ENCODE measurements around the gene DHRS2.
"Not testable (repeated sequence)": the region's sequence is repeated elsewhere in the genome, so short reads cannot be mapped to it uniquely, and the experiment has no call there.

DHRS2 gene

DNA sequence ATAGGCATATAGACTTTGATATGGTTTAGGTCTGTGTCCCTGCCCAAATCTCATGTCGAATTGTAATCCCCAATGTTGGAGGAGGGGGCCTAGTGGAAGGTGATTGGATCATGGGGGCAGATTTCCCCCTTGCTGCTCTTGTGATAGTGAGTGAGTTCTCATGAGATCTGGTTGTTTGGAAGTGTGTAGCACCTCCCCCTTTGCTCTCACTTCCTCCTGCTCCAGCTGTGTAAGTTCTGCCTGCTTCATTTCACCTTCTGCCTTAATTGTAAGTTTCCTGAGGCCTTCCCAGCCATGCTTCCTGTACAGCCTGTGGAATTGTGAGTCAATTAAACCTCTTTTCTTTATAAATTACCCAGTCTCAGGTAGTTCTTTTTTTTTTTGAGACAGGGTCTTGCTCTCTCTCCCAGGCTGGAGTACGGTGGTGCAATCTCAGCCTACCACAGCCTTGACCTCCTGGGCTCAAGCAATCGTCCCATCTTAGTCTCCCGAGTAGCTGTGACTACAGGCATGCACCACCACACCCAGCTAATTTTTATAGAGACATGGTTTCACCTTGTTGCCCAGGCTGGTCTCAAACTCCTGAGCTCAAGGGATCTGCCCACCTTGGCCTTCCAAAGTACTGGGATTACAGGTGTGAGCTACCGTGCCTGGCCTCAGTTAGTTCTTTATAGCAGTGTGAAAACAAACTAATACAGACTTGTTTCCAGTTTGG is 1.3 kb upstream of the DHRS2 start:
- DNase-seq: not testable (repeated sequence)

DNA sequence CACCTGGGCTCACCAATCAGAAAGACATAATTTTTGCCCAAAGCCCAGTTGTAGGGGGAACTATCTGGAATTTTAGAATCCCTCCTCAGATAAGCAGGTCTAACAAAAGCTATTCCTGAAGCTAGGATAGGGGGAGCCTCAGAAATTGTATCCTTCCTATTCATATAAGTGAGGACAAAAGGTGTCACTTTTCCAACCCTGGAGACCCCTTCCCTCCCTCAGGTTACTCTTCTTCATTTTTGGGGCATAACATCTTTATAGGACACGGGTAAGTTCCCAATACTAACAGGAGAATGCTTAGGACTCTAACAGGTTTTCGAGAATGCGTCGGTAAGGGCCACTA is 1.1 kb downstream of the DHRS2 start:
- not testable (repeated sequence) for DNase-seq

DNA sequence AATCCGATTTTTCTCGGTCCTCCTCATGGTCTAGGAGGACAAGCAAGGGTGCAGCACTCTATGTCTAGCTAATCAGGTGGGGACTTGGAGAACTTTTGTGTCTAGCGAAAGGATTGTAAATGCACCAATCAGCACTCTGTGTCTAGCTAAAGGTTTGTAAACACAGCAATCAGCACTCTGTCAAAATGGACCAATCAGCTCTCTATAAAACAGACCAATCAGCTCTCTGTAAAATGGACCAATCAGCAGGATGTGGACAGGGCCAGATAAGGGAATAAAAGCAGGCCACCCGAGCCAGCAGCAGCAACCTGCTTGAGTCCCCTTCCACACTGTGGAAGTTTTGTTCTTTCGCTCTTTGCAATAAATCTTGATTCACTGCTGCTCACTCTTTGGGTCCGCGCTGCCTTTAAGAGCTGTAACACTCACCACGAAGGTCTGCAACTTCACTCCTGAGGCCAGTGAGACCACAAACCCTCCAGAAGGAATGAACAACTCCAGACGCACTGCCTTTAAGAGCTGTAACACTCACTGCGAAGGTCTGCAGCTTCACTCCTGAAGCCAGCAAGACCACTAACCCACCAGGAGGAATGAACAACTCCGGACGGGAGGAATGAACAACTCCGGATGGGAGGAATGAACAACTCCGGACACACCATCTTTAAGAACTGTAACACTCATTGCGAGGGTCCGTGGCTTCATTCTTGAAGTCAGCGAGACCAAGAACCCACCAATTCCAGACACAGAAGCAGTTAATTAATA is 1.7 kb downstream of the DHRS2 start:
- DNase-seq: not testable (repeated sequence)

DNA sequence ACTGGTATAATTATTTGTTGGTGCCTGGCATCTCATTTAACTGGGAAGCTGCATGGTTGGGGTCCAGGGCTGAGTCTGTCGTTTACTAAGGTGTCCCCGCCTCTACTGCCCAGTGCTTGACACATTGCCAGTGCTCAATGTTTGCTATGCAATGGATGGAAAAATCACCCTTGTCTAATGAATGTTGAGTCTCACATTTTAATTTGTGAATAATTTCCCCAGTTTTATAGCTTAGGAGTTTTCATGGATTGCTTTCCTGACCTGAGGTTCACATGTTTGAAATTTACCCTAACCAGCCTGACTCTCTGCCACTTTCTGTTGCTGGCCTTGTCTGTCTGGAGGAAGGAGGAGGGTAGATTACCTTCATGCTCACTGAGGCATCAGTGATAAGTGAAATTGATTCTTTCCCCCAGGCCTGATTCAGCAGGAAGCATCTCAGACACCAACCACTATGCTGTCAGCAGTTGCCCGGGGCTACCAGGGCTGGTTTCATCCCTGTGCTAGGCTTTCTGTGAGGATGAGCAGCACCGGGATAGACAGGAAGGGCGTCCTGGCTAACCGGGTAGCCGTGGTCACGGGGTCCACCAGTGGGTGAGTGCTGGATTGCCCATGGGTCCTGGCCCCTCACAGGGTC is 2.4 kb downstream of the DHRS2 start:
- DNase-seq: no peak

DNA sequence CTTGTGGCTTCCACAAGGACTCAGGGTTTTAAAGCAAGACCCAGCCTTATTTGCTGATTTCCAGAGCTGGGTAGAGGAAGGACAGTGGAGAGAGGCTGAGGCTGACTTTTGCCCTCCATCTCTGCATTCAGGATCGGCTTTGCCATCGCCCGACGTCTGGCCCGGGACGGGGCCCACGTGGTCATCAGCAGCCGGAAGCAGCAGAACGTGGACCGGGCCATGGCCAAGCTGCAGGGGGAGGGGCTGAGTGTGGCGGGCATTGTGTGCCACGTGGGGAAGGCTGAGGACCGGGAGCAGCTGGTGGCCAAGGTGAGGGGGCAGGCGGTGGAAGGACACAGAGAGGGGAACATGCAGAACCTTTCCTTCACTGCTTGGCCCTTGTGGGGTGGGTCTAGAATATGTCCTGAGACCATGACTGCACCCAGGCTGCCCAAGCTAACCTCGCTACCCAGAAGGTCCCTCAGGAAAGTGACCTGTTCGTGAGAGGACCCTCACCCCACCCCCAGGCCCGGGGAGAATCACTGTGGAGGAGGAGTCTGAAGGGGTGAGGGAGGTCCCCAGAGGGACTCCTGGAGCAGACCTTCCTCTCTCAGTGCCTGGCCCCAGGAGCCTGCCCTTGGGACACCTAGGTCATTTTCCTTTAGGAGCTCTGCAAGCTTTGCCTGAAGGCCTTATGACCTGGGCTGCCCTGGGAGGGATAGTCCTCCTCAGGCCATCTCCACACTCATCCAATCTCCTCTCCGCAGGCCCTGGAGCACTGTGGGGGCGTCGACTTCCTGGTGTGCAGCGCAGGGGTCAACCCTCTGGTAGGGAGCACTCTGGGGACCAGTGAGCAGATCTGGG is 3.1 kb downstream of the DHRS2 start:
- DNase-seq: no peak

DNA sequence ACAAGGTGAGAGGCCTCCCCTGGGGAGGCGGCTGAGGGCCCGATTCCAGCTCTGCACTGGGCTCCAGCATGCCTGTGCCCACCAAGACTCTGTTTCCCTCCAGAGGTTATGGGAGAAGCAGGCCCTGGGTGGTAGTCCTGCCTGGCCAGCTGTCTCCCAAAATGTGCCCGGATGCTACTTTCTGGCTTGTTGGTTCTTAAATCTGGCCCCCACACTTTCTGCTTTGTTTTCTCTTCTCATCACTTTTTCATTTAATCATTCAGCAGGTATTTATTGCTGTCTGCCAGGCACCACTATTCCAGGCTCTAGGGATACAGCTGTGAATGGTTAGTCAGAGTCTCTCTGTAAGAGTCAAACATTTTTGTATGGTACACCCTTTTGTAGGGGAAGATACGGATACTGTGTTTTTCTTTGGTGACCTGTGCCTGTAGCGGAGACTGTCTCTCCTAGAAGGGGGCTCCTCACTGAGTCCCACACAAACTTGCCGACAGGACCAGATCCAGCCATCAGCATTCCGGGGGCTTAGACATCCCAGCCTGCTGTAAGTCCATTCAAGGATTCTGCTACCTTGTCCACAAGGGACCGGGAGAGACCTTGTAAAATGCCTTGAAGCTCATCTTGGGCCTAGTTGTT is 3.8 kb downstream of the DHRS2 start:
- no peak for DNase-seq

DNA sequence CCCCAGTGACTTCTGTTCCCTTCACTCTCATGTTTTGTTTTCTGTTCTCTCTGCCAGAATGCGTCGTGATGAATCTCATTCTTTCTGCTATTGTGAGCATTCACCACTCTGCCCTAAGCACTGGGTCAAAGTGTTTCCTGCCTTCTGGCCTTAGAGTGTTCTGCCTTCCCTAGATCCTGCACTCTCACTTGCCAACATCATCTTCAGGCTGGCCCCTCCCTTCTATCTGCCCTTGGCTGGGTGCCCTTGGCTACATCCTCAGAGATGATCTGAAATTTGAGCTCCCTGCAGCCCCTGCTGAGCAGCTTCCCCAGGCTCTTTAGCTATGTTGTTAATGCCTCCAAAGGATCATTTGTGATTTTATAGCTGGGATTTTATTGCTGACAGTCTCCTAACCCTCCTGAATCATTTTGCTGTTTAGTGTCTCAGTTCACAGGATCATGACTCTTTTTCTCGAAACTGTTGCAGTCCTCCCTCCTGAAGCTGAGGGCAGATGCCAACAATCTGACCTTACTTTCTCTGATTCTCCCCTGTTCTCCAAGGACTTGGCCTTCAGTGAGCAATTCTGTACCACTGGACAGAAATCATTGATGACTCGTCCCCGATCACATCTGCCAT is 4.5 kb downstream of the DHRS2 start:
- DNase-seq: no peak

DNA sequence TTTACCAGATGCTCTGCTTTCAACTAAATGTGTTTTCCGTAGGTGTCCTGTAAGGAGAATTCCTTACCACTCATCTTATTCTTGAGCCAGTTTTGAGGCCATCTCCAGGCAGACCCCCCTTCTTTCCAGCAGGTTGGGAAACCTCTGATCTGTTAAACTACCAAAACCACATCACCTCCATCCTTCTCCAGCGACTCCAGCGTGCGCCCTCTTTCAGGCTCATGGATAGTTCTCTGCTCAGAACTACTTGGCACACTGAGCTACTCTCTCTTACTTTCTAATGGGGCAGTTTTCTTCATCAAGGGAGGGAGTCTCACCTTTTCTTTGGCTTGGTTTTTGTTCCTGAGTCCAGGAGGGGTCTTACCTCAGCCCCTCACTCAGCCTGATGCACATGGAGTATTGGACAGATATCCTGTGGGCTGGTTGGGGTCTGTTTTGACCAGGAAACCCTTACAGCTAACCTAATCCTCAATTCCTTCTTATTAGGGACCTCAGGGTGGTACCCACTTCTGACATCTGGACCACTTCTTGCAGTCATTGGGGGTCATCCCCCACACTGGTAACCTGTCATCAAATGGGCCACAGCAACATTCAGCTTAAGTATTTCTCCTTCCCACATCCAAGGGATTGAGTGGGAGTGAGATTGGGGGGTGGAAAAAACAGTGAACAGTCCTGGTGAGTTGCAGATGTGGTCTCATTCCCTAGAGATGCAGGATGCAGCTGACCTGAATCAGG is 5.2 kb downstream of the DHRS2 start:
- no peak for DNase-seq

DNA sequence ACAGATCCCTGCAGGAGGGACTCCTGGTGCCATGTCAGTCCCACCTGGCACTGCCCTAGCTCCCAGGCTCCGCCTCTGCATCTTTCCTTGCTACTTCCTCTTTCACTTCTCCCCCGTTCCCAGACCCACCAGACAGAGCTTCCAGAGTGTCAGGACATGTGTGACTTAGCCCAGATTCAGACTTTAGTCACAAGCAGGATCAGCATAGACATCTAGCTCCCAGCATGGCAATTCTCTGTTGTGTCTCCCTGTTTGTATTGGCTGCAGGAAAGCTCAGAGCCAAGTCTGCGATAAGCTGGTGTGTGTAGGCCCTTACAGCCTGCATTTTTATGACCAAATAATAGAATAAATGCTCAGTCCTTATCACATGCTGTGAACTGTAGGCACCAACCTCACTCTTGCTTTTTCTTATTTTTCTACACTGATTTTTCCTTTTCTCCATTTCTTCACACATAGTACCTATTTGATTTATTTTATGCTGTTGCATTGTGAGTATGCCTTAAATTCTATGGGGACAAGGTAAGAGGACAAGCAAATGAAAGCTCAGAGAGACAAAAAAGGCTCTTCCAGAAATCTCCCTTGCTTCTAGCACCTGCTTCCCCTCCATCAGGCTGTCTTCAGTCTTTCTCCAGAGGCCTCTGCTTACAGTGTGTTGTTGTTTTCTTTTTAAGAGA is 5.9 kb downstream of the DHRS2 start:
- DNase-seq: no peak

DNA sequence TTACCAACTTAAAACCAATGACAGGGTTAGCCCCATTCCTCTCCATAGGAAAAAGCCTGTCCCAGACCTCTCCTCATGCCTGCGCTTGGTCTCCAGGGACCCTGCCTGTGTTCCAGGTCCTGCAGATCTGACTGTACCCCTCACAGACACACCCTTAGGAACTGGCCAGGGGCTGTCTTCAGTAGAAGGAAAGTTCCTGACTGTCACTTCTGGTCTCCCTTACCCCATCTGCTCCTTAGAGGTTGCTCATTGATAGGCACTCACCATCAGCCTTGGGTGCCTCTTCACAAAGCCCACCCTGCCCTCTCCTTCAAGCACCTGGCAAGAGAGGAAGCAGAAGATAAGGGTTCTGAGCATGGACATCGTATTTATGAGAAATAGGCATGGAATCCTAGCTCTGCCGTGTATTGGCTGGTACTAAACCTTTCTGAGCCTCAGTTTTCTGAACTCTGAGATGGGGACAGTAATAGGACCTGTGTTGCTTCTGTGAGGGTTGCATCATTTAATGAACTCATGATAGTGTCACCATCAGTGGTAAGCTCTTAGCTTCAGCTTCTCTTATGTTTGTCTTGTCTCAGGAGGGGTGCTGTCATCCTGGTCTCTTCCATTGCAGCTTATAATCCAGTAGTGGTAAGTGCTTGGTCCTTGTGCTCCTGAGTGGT is 7.5 kb downstream of the DHRS2 start:
- DNase-seq: no peak

DNA sequence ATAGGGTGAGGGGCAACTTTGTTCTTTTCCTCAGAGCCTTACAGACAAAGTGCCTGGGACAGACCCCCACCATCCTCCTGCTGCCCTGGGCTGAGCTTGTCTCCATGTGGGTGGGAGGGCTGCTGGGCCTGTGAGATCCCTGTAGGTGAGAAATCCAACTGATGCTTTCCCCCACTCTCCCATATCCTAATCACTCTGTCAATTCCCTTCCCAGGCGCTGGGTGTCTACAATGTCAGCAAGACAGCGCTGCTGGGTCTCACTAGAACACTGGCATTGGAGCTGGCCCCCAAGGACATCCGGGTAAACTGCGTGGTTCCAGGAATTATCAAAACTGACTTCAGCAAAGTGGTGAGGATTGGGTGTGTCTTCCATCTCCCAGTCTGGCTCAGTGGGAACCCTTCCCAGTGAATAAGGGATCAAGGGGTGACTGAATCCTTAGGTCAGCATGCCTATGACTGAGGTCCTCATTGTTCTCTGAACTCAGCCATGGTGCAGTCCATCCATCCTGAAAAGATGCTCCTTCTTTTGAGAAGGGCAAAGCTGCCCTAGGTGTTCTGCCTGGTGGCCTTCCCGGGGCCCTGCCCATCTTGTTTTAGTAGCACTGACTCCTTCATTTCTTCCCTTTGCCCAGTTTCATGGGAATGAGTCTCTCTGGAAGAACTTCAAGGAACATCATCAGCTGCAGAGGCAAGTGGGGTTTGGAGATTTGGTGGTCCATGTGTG is 8.2 kb downstream of the DHRS2 start:
- DNase-seq: no peak

DNA sequence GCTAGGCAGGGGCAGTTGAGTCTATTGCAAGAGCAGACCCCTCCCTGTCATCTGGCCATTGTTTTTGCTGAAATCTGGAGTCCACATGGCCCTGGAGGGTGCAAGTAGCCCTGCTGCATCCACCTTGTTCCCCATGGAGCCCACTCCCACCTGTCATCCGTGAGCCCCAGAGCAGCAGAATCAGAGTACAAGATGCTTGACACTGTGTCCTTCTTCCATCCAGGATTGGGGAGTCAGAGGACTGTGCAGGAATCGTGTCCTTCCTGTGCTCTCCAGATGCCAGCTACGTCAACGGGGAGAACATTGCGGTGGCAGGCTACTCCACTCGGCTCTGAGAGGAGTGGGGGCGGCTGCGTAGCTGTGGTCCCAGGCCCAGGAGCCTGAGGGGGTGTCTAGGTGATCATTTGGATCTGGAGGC is 8.8 kb downstream of the DHRS2 start:
- no peak for DNase-seq

DNA sequence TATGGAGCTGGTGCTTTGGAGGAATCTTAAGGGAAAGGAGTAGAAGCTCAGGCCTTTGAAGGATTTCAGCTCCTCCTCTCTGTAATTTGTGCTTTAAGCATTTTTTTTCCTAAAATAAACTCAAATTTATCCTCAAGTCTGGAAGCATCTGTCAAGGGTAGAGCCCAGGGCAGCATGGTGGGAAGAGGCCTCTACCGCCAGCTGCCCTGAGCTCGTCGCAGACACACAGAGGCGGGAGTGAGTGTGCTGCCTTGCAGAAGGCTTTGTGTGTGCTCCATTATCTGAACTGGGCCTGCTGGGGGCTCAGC is 9.3 kb downstream of the DHRS2 start:
- DNase-seq: no peak

DNA sequence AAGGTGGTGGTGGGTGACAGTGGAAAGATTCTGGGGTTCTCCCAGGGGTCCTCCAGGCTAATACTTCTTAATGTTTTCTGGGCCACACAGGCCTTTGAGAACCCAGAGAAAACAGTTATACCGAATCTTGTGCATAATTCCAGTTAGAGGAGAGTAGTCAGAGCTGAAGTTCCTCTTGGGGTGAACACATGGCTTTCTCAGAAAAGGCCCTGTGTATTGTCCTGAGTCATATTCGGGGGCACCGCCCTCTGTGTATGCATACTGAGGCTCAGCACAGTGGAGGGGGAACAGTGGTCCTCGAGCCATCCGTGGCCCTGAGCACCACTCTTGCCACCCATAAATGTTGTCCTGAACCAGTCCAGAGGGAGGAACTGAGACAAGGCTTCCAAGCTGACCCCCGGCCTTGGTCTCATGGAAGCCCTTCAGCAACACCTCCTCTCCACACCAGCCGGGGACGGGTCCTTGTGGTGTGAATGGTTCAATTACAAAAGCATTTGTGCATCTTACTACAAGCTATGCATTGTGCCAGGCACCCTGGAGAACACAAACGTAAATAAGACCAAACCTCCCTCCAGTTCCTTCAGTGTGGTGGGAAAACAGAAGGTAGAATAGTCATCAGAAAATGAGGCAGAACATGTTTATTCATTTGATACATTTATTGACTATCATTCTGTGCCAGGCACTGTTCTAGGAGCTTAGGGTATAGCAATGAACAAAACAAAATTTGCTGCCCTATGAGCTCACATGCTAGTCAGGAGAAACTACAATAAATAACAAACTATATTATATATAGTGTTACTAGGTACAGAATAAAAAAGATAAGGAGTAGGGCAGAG is 9.9 kb downstream of the DHRS2 start:
- no peak for DNase-seq

DNA sequence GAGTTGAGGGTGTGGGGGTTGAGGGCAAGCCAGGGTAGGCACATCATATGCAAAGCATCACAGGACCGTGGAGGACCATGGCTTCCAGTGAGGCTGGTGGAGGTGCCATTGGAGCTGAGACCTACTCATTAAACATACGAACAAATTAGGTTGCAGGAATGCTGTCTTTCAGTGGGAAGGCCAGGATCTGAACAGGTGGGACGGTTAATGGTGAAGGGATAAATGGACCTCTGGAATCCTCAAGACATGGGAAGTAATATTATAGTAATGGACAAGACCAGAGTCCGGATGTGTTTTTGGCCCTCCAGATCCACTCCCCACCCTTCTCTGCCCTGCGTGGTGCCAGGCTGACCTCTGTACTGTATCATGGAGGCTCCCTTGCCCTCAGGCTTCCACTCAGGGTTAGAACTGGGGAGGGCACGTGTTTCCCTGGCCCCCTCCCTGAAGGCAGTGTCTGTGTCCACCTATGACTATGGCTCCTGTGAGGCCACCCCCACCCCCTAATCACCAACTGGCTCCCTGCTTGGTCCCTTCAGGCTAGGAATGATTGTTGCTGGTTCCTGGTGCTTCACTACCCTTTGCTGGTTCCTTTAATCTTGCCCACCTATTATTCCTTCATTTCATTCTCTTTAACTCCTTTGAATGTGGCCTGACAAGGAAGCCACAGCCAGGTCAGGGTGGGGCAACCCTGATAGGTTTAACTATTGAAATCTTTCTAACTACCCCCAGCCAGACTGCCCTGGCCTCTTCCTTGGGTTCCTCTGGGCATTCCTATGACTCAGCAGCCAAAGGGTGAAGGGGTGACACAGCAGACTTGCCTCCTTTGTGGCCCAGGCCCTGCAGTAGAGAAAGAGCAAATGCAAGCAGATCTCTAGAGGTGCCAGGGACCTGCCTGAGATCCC is 10.7 kb downstream of the DHRS2 start:
- no peak for DNase-seq

DNA sequence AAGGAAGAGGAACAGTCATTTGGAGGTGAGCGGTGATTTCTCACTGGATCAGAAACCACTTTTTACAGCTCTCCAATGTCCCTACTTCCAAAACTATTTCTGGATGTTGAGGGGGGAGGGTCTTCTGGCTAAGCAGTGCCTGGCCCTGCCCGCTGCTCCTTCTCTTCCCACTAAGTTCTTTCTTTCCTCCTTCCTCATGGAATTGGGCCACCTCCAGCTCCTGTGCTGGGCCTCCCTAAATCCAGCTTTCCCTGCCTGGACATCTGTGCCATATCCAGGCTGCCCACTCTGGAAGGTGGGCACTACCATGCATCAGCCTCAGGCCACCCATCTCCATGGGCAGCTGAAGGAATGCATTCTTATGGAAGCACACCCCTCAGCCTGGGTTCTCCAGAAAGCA is 11.5 kb downstream of the DHRS2 start:
- DNase-seq: no peak

DNA sequence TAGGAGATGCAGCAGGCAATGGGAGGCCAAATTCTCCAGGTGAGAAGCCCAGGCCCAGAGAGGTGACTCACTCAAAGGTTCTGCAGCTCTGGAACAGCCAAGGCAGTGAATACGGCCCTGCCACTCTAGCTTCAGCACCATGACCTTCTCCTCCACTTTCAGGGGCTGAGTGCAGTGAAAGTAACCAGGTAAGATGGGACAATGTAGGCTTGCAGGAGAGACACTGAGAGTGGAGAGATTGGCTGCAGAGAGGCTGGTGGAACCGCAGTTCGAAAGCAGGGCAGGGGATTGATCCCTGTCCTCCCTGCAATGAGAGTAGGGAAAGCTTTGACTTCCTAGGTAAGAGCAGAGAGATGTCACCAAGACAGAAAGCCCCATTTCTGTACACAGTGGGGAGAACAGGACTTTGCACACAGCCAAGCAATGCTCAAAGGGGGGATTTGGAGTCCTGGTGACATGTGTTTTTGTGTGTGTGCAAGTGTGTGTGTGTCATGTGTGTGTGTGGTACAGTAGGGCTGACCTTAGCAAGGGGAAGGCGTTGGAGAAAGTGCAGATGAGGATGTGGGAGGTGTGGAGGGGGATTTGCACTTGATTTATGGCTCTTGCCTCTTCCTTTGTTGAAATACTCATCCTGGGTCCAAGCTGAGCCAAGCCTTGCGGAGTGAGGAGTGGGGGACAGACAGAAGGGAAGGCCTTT is 12.7 kb downstream of the DHRS2 start:
- DNase-seq: no peak

All from activated naive CD4-positive, alpha-beta T cell treated with anti-CD3 and anti-CD28 coated beads, Interleukin-2, amount 50 U/mL, for 16 hours (primary cell).